ENCODE data around the gene TKTL1. TPM values are rescaled to one million over a fixed set of nuclear protein-coding genes. Genes with fewer than 3 reads are reported as not detected.
"Not testable (repeated sequence)": the region's sequence is repeated elsewhere in the genome, so short reads cannot be mapped to it uniquely, and the experiment has no call there.

Gene TKTL1, protein sequence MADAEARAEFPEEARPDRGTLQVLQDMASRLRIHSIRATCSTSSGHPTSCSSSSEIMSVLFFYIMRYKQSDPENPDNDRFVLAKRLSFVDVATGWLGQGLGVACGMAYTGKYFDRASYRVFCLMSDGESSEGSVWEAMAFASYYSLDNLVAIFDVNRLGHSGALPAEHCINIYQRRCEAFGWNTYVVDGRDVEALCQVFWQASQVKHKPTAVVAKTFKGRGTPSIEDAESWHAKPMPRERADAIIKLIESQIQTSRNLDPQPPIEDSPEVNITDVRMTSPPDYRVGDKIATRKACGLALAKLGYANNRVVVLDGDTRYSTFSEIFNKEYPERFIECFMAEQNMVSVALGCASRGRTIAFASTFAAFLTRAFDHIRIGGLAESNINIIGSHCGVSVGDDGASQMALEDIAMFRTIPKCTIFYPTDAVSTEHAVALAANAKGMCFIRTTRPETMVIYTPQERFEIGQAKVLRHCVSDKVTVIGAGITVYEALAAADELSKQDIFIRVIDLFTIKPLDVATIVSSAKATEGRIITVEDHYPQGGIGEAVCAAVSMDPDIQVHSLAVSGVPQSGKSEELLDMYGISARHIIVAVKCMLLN
- not detected in 2 replicates for total RNA-seq

DNA sequence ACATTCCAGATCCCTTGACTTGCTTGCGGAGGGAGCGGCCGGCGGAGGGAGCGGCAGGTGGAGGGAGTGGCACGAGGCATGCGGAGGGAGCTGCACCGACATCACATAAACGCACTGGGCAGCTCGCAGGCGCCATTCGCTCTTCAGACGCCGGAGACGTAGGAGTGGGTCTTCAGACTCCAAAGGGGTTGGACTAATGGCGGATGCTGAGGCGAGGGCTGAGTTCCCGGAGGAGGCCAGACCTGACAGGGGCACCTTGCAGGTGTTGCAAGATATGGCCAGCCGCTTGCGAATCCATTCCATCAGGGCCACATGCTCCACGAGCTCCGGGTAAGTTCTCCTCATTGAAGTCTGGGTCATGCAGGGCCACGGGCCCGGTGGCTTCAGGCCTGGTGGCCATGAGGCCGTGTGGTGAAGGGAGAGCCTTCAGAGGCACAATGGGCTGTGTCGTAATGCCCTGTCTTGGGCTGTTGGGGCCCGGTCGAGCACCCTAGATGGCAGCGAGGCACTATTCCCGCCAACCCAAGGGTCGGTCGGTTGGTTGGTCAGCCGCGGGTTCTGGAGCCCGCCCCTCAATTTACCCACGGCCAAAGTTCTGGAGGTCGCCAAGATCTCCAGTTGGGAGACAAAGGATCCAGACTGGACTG lies at the start of gene TKTL1:
TSS of gene TKTL1 (plus strand) at position 132 of the 647 bp plus-strand sequence. CDS start at position 197, 65 bp downstream.
- no peak for DNase-seq (ENCODE audit: low read depth, low spot score)

DNA sequence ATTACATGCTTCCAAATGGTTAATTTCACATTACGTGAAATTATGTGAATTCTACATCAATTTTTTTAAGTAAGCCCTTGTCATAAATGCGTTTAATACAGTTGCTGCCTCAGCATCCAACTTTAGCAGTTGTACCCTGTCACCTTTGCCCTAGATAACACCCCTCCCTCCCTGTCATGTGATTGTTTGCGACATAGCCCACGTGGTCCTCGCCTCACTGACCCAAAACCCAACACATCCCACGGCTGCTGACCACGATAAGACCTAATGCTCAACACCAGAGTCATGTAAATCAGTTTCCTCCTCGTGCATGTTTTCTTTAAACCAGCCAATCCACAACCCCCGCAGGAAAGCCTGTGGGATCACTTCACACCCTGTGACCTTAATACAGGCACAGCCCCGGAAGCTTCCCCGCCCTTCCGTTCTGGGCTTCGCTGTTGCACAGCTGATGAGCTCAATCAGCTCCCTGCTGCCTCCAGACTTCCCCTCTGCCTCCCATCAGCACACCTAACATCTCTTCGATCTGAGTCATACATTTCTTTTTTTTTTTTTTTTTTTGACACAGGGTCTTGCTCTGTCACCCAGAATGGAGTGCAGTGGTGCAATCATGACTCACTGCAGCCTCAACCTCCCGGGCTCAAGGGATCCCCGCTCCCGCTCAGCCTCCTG lies 48.1 kb upstream of the TKTL1 start:
- DNase-seq (ENCODE audit: low read depth, low spot score), result not testable (repeated sequence)

DNA sequence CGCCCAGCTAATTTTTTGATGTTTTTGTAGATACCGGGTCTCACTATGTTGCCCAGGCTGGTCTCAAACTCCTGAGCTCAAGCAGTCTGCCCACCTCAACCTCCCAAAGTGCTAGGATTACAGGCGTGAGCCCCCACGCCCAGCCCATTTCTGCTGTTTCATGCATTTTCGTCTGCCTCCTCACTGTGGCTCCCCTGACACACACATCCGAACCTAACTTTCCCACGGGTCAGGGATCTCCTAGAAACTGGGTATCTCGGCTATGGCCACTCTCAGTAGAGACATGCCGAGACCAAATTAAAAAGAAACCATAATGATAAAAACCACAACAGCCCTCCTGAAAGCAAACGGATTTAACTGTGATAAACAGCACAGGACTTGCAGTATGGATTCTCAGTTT lies 47.5 kb upstream of the TKTL1 start:
- DNase-seq (ENCODE audit: low read depth, low spot score), result not testable (repeated sequence)

DNA sequence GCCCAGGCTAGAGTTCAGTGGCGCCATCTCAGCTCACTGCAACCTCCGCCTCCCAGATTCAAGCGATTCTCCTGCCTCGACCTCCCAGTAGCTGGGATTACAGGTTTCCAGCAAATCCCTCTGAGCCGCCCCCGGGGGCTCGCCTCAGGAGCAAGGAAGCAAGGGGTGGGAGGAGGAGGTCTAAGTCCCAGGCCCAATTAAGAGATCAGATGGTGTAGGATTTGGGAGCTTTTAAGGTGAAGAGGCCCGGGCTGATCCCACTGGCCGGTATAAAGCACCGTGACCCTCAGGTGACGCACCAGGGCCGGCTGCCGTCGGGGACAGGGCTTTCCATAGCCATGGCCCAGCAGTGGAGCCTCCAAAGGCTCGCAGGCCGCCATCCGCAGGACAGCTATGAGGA lies 38.3 kb upstream of the TKTL1 start, which contains the start of gene OPN1MW3:
TSS of gene OPN1MW3 (plus strand) at position 301 of the 400 bp plus-strand sequence. CDS start at position 339, 38 bp downstream.
- not testable (repeated sequence) for DNase-seq (ENCODE audit: low read depth, low spot score)

DNA sequence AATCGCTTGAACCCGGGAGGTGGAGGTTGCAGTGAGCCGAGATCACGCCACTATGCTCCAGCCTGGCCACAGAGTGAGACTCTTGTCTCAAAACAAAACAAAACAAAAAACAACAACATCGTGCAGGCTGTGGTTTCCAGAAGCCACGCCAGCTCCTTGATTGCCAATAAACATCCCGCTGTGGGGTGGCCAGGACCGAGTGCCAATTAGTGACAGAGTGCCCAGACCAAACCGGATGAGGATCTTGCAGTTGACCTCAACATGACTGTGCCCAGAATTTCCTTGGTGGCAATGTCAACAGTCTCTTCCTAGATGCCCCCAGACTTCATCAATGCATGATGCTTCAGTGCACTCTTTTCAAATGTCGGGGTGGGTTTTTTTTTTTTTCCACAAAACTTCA lies 36.9 kb upstream of the TKTL1 start:
- DNase-seq (ENCODE audit: low read depth, low spot score), result not testable (repeated sequence)

DNA sequence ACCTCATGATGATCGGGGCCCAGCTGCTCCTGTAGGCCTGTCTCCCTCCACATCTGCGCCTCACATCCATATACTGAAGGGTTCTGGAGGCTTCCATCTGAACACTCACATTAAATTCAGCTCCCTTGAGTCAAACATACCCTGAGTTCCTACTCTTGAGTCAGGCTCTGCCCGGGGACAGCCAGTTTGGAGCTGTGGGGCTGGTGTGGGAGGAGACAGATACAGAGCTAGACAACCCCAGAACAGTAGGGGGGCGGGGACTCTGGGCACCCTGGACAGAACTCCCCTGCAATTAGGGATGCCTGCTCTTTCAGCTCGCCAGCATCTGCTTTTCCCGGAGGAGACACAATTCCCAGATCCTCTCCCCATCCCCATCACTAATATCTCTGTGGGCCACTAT lies 32.5 kb upstream of the TKTL1 start:
- DNase-seq (ENCODE audit: low read depth, low spot score), result not testable (repeated sequence)

DNA sequence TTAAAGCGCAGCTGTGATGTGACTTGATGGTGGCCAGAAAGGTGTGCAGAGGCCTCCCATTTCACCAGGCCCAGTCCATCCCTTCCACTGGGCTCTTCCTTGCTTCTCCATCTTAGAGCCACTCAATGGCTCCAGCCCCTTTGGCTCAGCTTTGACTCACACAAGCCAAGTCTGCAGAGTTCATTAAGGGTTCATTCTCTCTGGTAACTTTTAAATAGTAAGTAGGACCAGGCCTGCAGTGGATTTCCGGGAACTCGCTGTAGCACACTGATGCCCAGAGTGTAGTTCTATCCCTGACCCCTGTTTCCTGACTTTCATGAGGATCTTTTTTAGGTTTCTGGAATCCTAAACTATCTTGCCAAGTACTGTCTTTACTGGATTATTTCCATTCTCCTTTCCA lies 26.4 kb upstream of the TKTL1 start:
- not testable (repeated sequence) for DNase-seq (ENCODE audit: low read depth, low spot score)

DNA sequence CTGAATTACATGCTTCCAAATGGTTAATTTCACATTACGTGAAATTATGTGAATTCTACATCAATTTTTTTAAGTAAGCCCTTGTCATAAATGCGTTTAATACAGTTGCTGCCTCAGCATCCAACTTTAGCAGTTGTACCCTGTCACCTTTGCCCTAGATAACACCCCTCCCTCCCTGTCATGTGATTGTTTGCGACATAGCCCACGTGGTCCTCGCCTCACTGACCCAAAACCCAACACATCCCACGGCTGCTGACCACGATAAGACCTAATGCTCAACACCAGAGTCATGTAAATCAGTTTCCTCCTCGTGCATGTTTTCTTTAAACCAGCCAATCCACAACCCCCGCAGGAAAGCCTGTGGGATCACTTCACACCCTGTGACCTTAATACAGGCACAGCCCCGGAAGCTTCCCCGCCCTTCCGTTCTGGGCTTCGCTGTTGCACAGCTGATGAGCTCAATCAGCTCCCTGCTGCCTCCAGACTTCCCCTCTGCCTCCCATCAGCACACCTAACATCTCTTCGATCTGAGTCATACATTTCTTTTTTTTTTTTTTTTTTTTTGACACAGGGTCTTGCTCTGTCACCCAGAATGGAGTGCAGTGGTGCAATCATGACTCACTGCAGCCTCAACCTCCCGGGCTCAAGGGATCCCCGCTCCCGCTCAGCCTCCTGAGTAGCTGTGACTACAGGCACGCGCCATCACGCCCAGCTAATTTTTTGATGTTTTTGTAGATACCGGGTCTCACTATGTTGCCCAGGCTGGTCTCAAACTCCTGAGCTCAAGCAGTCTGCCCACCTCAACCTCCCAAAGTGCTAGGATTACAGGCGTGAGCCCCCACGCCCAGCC lies 10.9 kb upstream of the TKTL1 start:
- not testable (repeated sequence) for DNase-seq (ENCODE audit: low read depth, low spot score)

DNA sequence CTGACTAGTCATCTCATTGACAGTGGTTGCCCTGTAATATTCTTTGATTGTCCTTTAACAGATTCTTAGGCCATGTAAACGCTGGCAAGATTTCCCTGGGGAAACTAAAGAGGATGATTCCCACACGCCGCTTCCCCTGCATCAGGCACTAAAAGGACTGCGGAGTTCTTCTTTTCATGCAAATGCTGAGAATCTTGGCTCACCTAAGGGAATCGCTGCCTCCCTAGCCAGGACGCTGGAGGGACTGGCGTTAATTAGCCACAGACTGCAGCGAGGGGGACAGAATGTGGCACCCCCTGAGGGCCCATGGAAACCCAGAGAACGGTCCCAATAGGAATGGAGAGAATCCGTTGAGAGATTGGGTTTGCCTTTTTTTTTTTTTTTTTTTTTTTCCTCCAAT lies 9.2 kb upstream of the TKTL1 start:
- not testable (repeated sequence) for DNase-seq (ENCODE audit: low read depth, low spot score)

DNA sequence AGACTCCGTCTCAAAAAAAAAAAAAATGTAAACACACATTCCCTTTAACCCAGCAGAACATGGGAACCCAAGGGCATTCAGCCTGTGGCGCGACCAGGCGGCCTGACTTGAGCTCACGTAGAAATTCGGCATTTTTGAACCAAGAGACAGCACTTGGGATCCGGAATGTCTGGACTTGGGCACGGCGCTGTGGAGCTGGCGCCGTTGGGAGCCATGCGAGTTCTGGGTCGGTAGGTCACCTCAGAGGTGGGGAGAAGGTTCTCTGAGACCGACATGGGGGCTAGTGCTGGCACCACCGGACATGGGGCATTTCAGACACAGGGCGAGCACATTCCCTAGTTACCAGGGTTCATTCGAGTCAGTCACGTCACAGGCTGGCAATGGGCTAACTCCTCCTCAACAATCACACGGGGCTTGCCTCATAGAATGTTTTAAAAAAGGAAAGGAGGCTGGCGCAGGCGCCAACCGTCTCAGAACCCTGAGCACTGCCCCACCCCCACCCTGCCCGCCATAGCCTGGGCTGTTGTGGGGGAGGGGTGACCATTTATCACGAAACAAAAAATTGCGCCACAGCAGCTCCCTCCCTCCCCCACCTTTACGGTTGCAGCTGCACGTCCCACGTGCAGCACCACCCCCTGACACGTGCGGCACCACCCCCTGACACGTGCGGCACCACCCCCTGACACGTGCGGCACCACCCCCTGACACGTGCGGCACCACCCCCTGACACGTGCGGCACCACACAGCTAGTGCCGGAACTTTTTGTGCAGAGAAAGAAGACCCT lies 612 bp upstream of the TKTL1 start, which contains the start of gene TEX28:
TSS of gene TEX28 (minus strand) at position 334 of the 784 bp plus-strand sequence. CDS start 3,007 bp downstream, outside the sequence.
- no peak for DNase-seq (ENCODE audit: low read depth, low spot score)

DNA sequence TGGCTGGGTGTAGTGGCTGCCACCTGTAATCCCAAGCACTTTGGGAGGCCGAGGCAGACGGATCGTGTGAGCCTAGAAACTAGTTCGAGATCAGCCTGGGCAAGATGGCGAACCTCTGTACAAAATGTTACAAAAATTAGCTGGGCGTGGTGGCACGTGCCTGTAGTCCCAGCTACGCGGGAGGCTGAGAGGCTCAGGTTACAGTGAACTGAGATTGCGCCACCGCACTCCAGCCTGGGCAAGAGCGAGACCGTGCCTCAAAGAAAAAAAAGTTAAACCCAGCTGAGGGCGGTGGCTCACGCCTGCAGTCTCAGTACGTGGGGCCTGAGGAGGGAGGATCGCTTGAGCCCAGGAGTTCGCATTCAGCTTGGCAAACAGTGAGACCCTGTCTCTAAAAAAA lies 1.1 kb downstream of the TKTL1 start:
- DNase-seq (ENCODE audit: low read depth, low spot score), result no peak

DNA sequence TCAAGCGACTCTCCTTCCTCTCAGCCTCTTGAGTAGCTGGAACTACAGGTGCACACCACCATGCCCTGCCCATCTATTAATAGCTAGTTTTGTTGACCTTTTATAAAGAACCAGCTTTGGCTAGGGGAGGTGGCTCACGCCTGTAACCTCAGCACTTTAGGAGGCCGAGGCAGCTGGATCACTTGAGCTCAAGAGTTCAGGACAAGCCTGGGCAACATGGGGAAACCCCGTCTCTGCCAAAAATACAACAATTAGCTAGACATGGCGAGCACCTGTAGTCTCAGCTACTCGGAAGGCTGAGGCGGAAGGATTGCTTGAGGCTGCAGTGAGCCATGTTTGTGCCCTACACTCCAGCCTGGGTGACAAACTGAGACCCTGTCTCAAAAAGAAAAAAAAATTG lies 2.7 kb downstream of the TKTL1 start:
- no peak for DNase-seq (ENCODE audit: low read depth, low spot score)

DNA sequence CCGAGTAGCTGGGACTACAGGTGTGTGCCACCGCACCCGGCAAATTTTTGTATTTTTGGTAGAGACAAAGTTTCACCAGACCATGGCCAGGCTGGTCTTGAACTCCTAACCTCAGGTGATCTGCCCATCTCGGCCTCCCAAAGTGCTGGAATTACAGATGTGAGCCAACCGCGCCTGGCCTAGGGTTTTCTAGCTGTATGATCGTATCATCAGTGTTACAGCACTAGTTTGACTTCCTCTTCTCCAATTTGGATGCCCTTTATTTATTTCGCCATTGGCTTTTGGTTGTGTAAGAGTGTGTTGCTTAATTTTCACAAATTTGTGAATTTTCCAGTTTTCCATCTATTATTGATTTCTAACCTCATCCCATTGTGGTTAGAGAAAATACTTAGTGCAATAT lies 5.2 kb downstream of the TKTL1 start:
- DNase-seq (ENCODE audit: low read depth, low spot score), result no peak

DNA sequence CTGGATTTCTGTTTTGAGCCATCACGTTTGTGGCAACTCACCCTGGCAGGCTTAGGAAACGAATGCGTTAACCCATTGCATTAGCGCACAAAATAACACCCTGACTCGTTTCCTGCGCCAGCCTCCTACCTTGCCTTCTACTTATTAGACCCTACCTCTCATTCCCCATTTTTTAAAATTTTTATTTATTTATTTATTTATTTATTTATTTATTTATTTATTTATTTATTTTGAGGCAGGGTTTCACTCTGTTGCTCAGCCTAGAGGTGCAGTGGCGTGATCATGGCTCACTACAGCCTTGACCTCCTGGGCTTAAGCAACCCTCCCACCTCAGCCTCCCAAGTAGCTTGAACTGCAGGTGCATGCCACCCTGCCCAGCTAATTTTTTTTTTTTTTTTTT lies 7.4 kb downstream of the TKTL1 start:
- not testable (repeated sequence) for DNase-seq (ENCODE audit: low read depth, low spot score)

DNA sequence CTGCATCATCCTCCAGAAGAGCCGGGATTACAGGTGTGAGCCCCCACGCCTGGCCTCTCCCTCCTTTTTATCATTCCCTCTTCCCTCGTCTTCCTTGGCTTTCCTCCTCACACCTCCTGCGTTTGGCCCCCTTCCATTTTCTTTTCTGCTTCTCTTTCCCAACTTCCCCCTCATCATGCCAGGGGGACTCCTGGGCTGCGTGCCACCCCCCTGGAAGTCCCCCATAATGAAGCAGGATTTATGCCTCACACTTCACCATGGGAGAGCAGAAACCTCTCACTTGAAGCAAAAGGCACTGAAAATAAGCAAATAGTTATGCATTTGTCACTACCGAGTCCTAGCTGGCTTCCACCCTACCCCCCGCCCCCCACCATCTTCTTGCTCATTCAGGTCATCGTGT lies 7.9 kb downstream of the TKTL1 start:
- DNase-seq (ENCODE audit: low read depth, low spot score), result no peak

DNA sequence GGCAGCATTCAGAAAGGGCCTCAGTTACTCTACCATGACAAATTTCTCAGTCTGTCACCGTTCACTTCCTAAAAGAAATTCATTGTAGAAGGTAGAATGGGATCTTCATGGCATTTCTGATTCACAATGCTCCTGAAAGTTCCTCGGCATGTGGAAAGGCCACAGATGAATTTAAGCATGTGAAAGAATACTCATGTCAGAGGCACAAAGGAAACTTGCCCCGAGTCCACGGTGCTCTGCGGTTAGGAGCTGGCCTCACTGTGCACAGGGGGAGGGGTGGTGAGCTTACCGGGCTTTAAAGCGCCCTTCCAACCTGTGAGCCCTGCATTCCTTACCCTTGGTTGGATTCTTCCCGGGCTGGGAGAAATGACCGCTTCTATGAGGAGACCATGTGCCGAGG lies 9.3 kb downstream of the TKTL1 start:
- no peak for DNase-seq (ENCODE audit: low read depth, low spot score)

DNA sequence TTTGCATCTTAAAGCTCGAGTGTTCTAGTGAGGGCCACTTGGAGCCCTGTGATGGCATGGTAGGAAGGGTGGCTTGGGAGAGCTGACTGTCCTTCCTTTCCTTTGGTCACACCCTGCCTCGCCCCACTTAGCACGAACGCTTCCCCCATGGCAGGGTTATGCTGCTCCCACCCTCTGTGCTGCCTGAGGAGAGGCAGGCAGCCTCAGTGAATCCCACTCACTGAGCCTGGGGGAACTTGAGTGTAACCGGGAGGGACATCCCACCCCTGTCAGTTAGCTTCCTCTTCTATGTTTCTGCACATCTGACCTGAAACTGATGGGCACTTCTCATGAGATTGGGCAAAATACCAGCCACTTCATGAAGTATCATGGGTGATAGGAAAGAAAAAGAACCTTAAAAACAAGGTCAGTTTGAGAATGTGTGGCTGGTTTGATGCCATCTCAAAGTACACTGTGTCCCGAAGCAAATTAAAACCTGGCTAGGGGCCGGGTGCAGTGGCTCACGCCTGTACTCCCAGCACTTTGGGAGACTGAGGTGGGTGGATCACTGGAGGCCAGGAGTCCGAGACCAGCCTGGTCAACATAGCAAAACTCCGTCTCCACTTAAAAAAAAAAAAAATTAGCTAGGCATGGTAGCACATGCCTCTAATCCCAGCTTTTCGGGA lies 10.1 kb downstream of the TKTL1 start:
- DNase-seq (ENCODE audit: low read depth, low spot score), result no peak

DNA sequence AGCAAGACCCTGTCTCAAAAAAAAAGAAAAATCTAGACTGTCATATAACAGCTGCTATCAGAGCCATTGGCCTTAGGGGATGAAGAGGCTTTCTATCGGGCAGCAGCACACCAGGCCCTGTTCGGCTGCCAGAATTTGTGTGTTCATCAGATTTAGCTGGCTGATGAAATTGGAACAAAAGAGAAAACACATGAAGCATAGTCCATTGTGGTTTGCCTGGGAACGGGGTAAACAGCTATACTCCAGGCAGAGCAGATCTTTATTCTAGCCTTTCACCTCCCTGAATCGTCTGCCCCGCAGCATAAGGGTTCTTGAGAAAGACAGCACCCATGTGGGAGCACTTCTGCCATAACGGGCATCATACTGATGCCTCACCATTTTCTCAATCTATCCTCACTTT lies 11.6 kb downstream of the TKTL1 start:
- DNase-seq (ENCODE audit: low read depth, low spot score), result no peak
